Right lobe of liver (tissue), 4 donors: ENCODE data around the gene AKAP12.

Experiments used
- POLR2A ChIP-seq: fragments of 450-650 bp; IDR thresholded peaks from one replicate; pipeline ENCODE4 v1.6.1; 2017; ENCODE audit warnings: antibody characterized with exemption, mild to moderate bottlenecking
- TF ChIP-seq, protein P1 (sequence below), 4 donors: fragments of 200-600 bp in 3 of 4; fragments of 450-650 bp in 1 of 4; IDR thresholded peaks; one replicate each; pipeline versions ENCODE4 v1.5.1 to v1.8.0; 2016 to 2022; ENCODE audit warnings: antibody characterized with exemption in 4 of 4, mild to moderate bottlenecking in 2 of 4
- donor health status: DM: no; HTN: no; CAD: no.
- donor health status: DM: no; HTN: no; CAD: no.
- donor health status: DM: no; HTN: yes; CAD: no.

DNA sequence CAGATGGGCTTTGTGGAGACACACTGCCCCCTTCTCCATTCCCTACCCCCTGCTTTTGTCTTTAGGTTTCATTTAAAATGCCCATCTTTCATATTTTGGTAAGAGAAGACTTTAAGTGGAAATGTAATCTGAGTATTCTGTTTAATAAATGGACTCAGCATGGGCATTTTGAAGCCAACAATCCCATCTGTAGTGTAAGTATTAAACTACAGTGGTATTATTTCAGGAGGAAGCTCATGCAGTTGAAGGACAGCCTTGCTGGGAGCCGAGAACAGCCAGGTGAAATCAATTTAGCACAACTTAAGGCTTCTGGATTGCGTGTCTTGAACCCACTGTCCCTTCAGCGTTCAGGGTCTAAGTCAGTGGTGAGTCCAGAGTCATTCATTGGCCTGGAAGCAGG lies 63.5 kb downstream of the AKAP12 start:
- TF ChIP-seq, protein P1, sequence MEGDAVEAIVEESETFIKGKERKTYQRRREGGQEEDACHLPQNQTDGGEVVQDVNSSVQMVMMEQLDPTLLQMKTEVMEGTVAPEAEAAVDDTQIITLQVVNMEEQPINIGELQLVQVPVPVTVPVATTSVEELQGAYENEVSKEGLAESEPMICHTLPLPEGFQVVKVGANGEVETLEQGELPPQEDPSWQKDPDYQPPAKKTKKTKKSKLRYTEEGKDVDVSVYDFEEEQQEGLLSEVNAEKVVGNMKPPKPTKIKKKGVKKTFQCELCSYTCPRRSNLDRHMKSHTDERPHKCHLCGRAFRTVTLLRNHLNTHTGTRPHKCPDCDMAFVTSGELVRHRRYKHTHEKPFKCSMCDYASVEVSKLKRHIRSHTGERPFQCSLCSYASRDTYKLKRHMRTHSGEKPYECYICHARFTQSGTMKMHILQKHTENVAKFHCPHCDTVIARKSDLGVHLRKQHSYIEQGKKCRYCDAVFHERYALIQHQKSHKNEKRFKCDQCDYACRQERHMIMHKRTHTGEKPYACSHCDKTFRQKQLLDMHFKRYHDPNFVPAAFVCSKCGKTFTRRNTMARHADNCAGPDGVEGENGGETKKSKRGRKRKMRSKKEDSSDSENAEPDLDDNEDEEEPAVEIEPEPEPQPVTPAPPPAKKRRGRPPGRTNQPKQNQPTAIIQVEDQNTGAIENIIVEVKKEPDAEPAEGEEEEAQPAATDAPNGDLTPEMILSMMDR (IDR thresholded peaks at IDR 0.05) = no peak
- TF ChIP-seq POLR2A = no peak
